Measurements from ENCODE around the gene RHOBTB3. TPM values are rescaled to one million over a fixed set of nuclear protein-coding genes. Genes with fewer than 3 reads are reported as not detected.

Gene RHOBTB3
- total RNA-seq, 2 donors from 2014 or later = 56.2 to 89.9 TPM

GRCh38 chr5:95840956-95841705 is 110.0 kb downstream of the RHOBTB3 start:
- H3K36me3 ChIP-seq = no peaks in the 10 kb centered on the region
- peaks cover 0 to 27% of the 10 kb centered on the region in 2 donors for H3K4me1 ChIP-seq
- H3K27me3 ChIP-seq = no peaks in the 10 kb centered on the region
- no peak for TF ChIP-seq CTCF (IDR thresholded peaks at IDR 0.05)
- no peaks in the 10 kb centered on the region for H3K9me3 ChIP-seq
- H3K4me3 ChIP-seq = no peak overlapping the region
- peak; percentile 9 for DNase-seq (ENCODE audit: low spot score)
- peak overlapping the region; percentile 15 to 80 for H3K27ac ChIP-seq

- Histone ChIP-seq H3K9me3 (no peaks in the 10 kb centered on the region), H3K4me3 (no peak overlapping the region), H3K36me3 (no peaks in the 10 kb centered on the region), H3K4me1 (peaks cover 0 to 19% of the 10 kb centered on the region in 2 donors), H3K27me3 (no peaks in the 10 kb centered on the region), H3K27ac (peak overlapping the region; percentile 66 to 80)
- peak; percentile 86 for DNase-seq (ENCODE audit: low spot score)
- no peak for TF ChIP-seq CTCF (IDR thresholded peaks at IDR 0.05)
These were observed 111.0 kb downstream of the RHOBTB3 start for GRCh38 chr5:95841914-95842812.

- H3K4me1 ChIP-seq = peaks cover 0 to 19% of the 10 kb centered on the region in 2 donors
- no peaks in the 10 kb centered on the region for H3K27me3 ChIP-seq
- no peaks in the 10 kb centered on the region for H3K9me3 ChIP-seq
- peak; percentile 79 for DNase-seq (ENCODE audit: low spot score)
- TF ChIP-seq CTCF (IDR thresholded peaks at IDR 0.05) = peak in 1 of 2 donors; percentile 56
- H3K4me3 ChIP-seq = no peak overlapping the region
- H3K36me3 ChIP-seq = no peaks in the 10 kb centered on the region
- H3K27ac ChIP-seq = peak overlapping the region; percentile 66 to 80
These were observed 111.9 kb downstream of the RHOBTB3 start for GRCh38 chr5:95842854-95843544.

- Histone ChIP-seq H3K4me3 (no peak overlapping the region), H3K4me1 (peaks cover 0 to 19% of the 10 kb centered on the region in 2 donors), H3K9me3 (no peaks in the 10 kb centered on the region), H3K36me3 (no peaks in the 10 kb centered on the region), H3K27ac (peak overlapping the region; percentile 66 to 80), H3K27me3 (no peaks in the 10 kb centered on the region)
- TF ChIP-seq CTCF (IDR thresholded peaks at IDR 0.05) = no peak
- DNase-seq (ENCODE audit: low spot score) = peak; percentile 74
These were observed 112.6 kb downstream of the RHOBTB3 start for GRCh38 chr5:95843733-95844223.

GRCh38 chr5:95845391-95845790 is 114.3 kb downstream of the RHOBTB3 start:
- DNase-seq (ENCODE audit: low spot score) = peak; percentile 55
- no peaks in the 10 kb centered on the region for H3K9me3 ChIP-seq
- no peaks in the 10 kb centered on the region for H3K36me3 ChIP-seq
- H3K4me1 ChIP-seq = peaks cover 0 to 19% of the 10 kb centered on the region in 2 donors
- H3K27ac ChIP-seq = peak overlapping the region in 1 of 2 donors; percentile 80
- no peak overlapping the region for H3K4me3 ChIP-seq
- H3K27me3 ChIP-seq = no peaks in the 10 kb centered on the region
- TF ChIP-seq CTCF (IDR thresholded peaks at IDR 0.05) = no peak
